Fibroblast of skin of scalp (primary cell): ENCODE data around the gene SMOC1.

Experiments
- DNase-seq: peaks from one replicate; pipeline ENCODE4 v3.0.0-alpha.2; 2013

SMOC1 gene

GRCh38 chr14:70045844-70046535 lies 166.8 kb downstream of the SMOC1 start:
- peak; percentile 50 for DNase-seq

GRCh38 chr14:70047598-70048312 lies 168.5 kb downstream of the SMOC1 start:
- DNase-seq: no peak

- DNase-seq: no peak
Measured at GRCh38 chr14:70048313-70048654, 169.1 kb downstream of the SMOC1 start.

- DNase-seq: no peak
Measured at GRCh38 chr14:70049605-70050004, 170.4 kb downstream of the SMOC1 start.

GRCh38 chr14:70050136-70050535 lies 170.9 kb downstream of the SMOC1 start:
- no peak for DNase-seq

- DNase-seq: peak; percentile 46
Measured at GRCh38 chr14:70052990-70053389, 173.8 kb downstream of the SMOC1 start.

GRCh38 chr14:70057519-70058136 lies 178.4 kb downstream of the SMOC1 start:
- DNase-seq: no peak

- DNase-seq: no peak
Measured at GRCh38 chr14:70059545-70059944, 180.3 kb downstream of the SMOC1 start.

GRCh38 chr14:70061108-70061507 lies 181.9 kb downstream of the SMOC1 start:
- no peak for DNase-seq

- DNase-seq: no peak
Measured at GRCh38 chr14:70064136-70064865, 185.1 kb downstream of the SMOC1 start.

GRCh38 chr14:70067810-70068209 lies 188.6 kb downstream of the SMOC1 start:
- DNase-seq: no peak

- no peak for DNase-seq
Measured at GRCh38 chr14:70069186-70069585, 190.0 kb downstream of the SMOC1 start.

GRCh38 chr14:70073924-70074566 lies 194.8 kb downstream of the SMOC1 start:
- peak; percentile 57 for DNase-seq

GRCh38 chr14:70077005-70077404 lies 197.8 kb downstream of the SMOC1 start:
- DNase-seq: no peak

- DNase-seq: no peak
Measured at GRCh38 chr14:70077720-70078119, 198.5 kb downstream of the SMOC1 start.

GRCh38 chr14:70078329-70078728 lies 199.1 kb downstream of the SMOC1 start:
- no peak for DNase-seq

- no peak for DNase-seq
Measured at GRCh38 chr14:70080076-70080475, 200.9 kb downstream of the SMOC1 start.
